Type B pancreatic cell (in vitro differentiated cells): ENCODE data around the gene NMNAT1. TPM values are rescaled to one million over a fixed set of nuclear protein-coding genes. Genes with fewer than 3 reads are reported as not detected.
A peak's percentile ranks its signal among the peaks of the same experiment; 100 is the strongest.

Experiments used
- DNase-seq: peaks from one replicate; pipeline ENCODE4 v3.0.0; 2021; ENCODE audit warnings: mixed read lengths; ENCODE audit not compliant: unreplicated experiment; ENCODE audit errors: extremely low spot score
- H3K27ac Mint-ChIP-seq: 2 replicates; pipeline ENCODE4 v1.8.0; 2021; ENCODE audit warnings: mild to moderate bottlenecking, mixed read lengths
- H3K27me3 Mint-ChIP-seq: 2 replicates; pipeline ENCODE4 v1.8.0; 2021; ENCODE audit warnings: mixed read lengths
- H3K36me3 Mint-ChIP-seq: 2 replicates; pipeline ENCODE4 v1.8.0; 2021; ENCODE audit warnings: mixed read lengths
- H3K4me1 Mint-ChIP-seq: one replicate; pipeline ENCODE4 v1.8.0; 2021; ENCODE audit warnings: mixed read lengths; ENCODE audit not compliant: unreplicated experiment
- H3K4me3 Mint-ChIP-seq: 2 replicates; pipeline ENCODE4 v1.8.0; 2021; ENCODE audit warnings: mild to moderate bottlenecking, mixed read lengths
- H3K9me3 Mint-ChIP-seq: 2 replicates; pipeline ENCODE4 v1.8.0; 2021; ENCODE audit warnings: mixed read lengths
- CTCF ChIP-seq: fragments of 200-600 bp; sonication (generic); conservative IDR thresholded peaks from 2 replicates; pipeline ENCODE4 v1.5.0; 2021; ENCODE audit warnings: antibody characterized with exemption, mild to moderate bottlenecking
- total RNA-seq: library from RNA; stranded (reverse); gene quantifications from 2 replicates; pipeline ENCODE4 v1.2.1, GENCODE V29; 2021; ENCODE audit warnings: low replicate concordance

Gene NMNAT1
- total RNA-seq, 1 donor from 2014 or later, result 12.7 TPM

GRCh38 chr1:9989773-9990172, 46.5 kb downstream of the NMNAT1 start:
- Mint-ChIP-seq H3K27me3 (peaks cover 9% of the 10 kb centered on the region), H3K36me3 (no peaks in the 10 kb centered on the region), H3K9me3 (no peaks in the 10 kb centered on the region), H3K4me1 (peaks cover 1% of the 10 kb centered on the region), H3K4me3 (no peak overlapping the region), H3K27ac (no peak overlapping the region)
- DNase-seq, result no peak
- no peak for TF ChIP-seq CTCF

GRCh38 chr1:9990944-9991343, 47.7 kb downstream of the NMNAT1 start:
- Mint-ChIP-seq H3K27me3 (peaks cover 12% of the 10 kb centered on the region), H3K4me3 (no peak overlapping the region), H3K27ac (no peak overlapping the region), H3K4me1 (no peaks in the 10 kb centered on the region), H3K36me3 (no peaks in the 10 kb centered on the region), H3K9me3 (no peaks in the 10 kb centered on the region)
- no peak for TF ChIP-seq CTCF
- no peak for DNase-seq

GRCh38 chr1:9992910-9993309, 49.6 kb downstream of the NMNAT1 start:
- H3K36me3 Mint-ChIP-seq, result no peaks in the 10 kb centered on the region
- TF ChIP-seq CTCF, result no peak
- H3K4me3 Mint-ChIP-seq, result no peak overlapping the region
- peaks cover 5% of the 10 kb centered on the region for H3K4me1 Mint-ChIP-seq
- no peak for DNase-seq
- peaks cover 24% of the 10 kb centered on the region for H3K27me3 Mint-ChIP-seq
- no peaks in the 10 kb centered on the region for H3K9me3 Mint-ChIP-seq
- H3K27ac Mint-ChIP-seq, result no peak overlapping the region

GRCh38 chr1:9993561-9994075, 50.3 kb downstream of the NMNAT1 start:
- Mint-ChIP-seq H3K9me3 (no peaks in the 10 kb centered on the region), H3K4me1 (peaks cover 5% of the 10 kb centered on the region), H3K4me3 (no peak overlapping the region), H3K27me3 (peaks cover 31% of the 10 kb centered on the region), H3K36me3 (no peaks in the 10 kb centered on the region), H3K27ac (no peak overlapping the region)
- no peak for TF ChIP-seq CTCF
- no peak for DNase-seq

- Mint-ChIP-seq H3K36me3 (no peaks in the 10 kb centered on the region), H3K27me3 (peaks cover 42% of the 10 kb centered on the region), H3K9me3 (no peaks in the 10 kb centered on the region), H3K27ac (no peak within 1 kb of the TSS), H3K4me3 (peak within 1 kb of the TSS; percentile 87), H3K4me1 (peaks cover 5% of the 10 kb centered on the region)
- TF ChIP-seq CTCF, result no peak
- DNase-seq, result peak; percentile 68
Observed at GRCh38 chr1:9996624-9997582, 53.6 kb downstream of the NMNAT1 start, which contains the start of gene RBP7. TSS of gene RBP7 (plus strand) at chr1:9997228. CDS start at chr1:9997259, 31 bp downstream.
